Measurements from ENCODE around the gene AGBL5.
"Not testable (repeated sequence)": the region's sequence is repeated elsewhere in the genome, so short reads cannot be mapped to it uniquely, and the experiment has no call there.

AGBL5 gene

DNA sequence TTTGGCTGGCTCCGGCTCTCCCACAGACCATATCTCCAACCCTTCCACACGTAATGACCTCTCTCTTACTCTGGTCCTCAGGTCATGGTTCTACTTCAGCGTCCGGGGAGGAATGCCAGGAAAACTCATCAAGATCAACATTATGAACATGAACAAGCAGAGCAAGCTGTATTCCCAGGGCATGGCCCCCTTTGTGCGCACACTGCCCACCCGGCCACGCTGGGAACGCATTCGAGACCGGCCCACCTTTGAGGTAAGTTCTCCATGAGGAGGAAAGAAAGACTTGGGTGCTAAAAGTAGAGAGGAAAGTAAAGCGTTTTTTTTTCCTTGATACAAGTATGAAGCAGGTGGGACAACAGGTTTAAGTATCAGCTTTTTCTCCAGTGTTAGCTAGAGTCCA, 1.9 kb downstream of the AGBL5 start:
- no peak for DNase-seq (ENCODE audit: low read depth, low spot score)

DNA sequence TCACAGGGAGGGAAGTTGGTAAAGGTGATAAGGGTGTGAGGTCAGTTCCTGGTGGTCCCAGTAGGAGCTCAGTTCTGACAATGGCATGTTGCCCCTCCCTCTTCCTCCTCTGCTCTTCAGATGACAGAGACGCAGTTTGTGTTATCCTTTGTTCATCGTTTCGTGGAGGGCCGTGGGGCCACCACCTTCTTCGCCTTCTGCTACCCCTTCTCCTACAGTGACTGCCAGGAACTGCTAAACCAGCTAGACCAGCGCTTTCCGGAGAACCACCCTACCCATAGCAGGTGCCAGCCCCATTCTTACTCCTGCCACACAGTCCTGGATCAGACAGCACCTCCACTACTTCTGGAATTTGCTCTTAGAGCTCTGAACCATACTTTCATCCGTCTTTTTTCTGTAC, 2.3 kb downstream of the AGBL5 start:
- DNase-seq (ENCODE audit: low read depth, low spot score) = no peak

DNA sequence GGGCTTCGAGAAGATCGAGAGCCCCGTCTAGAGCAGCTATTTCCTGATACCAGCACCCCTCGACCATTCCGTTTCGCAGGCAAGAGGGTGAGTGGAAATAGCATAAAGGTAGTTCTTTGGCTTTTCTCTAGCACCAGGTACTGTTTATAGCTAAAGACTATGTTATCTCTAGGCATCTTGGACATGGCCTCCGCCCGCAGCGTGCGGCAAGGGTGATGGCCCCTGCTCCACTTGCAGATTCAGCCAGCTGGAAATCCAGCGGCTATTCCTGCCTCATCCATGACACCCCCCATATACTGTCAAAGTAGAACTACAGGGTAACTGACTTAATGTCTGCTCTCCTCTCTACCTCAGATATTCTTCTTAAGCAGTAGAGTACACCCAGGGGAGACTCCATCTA, 3.3 kb downstream of the AGBL5 start:
- DNase-seq (ENCODE audit: low read depth, low spot score) = no peak

DNA sequence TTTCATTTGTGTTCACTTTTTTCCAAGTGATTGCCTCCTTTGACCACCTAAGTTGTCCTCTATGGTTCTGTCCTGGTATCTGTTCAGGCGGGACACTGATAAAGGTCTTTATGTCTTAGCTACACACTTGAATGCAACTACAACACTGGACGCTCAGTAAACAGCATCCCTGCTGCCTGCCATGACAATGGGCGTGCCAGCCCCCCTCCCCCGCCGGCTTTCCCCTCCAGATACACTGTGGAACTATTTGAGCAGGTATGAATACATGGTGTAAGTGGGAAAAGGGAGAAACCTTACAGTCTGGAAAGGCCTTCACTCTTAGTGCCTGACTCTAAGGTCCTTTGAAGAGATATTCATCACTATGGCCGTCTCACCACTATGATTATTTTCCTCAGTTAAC, 5.7 kb downstream of the AGBL5 start:
- DNase-seq (ENCODE audit: low read depth, low spot score) = no peak

DNA sequence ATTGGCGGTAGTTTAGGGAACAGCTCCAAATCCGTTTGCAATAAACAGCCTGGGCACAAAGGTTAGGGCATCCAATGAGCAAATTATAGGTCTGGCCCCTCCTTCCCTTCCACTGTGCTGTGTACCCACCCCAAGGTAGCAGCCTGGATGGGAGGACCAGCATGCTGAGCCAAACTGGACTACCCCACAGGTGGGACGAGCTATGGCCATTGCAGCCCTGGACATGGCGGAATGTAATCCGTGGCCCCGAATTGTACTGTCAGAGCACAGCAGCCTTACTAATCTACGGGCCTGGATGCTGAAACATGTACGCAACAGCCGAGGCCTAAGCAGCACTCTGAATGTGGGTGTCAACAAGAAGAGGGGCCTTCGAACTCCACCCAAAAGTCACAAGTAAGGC, 6.7 kb downstream of the AGBL5 start:
- DNase-seq (ENCODE audit: low read depth, low spot score) = no peak

DNA sequence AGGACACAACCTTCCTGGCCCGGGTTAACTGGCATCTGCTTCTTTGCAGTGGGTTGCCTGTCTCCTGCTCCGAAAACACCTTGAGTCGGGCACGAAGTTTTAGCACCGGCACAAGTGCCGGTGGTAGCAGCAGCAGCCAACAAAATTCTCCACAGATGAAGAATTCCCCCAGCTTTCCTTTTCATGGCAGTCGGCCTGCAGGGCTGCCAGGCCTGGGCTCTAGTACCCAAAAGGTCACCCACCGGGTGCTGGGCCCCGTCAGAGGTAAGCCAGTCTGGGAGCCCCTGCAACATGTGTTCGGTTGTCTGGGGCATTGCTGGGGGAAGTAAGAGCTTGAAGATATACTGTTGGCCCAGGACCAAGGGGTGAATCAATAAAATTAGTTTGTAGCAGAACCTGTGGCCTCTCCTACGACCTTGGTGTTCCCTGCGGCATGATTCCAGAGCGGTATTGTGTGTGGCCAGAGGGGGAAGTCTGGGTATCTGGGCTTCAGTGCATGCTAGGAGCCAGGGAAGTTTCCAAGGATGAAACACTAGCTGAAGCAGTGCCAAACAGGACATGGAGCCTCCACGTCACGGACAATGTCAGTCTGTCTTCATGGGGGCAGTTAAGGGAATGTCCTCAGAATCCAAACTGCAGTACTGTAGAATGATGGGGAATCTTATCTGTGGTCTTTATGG, 7.8 kb downstream of the AGBL5 start:
- DNase-seq (ENCODE audit: low read depth, low spot score) = no peak

DNA sequence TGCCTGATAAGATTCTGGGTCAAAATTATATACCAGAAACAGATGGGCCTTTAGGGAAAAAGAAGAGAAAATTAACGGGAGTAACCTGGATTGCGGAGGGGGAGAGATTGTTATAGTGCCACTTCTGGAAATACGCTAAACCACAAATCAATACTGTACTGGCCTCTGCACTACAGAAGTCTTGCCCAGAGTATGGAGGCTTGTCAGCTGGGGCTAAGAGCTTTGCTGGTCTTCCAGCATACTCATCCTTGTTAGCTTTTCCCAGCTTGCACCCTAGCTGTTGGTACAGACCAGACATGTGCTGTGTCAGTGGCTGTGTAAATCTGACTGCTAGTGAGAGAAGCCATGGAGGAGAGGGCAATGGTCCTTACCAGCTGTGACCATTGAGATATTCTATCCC, 8.9 kb downstream of the AGBL5 start:
- DNase-seq (ENCODE audit: low read depth, low spot score) = no peak

DNA sequence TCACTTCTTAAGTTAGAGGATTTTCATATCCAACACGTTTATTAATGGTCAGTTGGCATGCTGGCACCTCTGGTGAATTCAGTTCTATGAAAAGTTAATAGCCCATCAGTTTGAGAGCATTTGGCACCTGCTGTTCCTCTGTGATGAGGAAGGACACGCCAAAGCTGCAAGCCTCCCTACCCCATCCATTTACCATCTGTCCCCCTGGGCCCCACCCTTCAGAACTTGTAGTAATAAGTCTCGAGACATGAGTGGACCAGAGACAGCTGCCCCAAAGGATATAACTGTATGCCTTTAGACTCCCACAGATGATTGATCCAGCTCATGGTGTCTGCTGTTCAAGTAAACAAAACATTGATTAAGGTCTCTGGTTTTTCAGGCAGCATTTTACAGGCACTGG, 13.7 kb downstream of the AGBL5 start:
- no peak for DNase-seq (ENCODE audit: low read depth, low spot score)

DNA sequence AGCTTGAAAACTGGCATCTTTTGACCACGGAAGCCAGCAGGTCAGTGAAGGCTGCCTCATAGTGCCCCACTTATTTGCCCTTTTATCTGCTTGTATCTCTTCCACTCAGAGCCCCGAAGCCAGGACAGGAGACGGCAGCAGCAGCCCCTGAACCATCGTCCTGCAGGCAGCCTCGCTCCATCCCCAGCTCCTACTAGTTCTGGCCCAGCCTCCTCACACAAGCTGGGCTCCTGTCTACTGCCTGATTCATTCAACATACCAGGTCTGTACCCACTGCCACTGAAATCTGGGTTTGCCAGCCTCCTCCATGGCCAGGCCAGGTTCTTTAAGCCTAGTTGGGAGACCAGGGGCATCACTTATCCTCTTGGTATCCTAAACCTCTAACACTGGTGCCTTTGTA, 15.9 kb downstream of the AGBL5 start:
- DNase-seq (ENCODE audit: low read depth, low spot score) = no peak

DNA sequence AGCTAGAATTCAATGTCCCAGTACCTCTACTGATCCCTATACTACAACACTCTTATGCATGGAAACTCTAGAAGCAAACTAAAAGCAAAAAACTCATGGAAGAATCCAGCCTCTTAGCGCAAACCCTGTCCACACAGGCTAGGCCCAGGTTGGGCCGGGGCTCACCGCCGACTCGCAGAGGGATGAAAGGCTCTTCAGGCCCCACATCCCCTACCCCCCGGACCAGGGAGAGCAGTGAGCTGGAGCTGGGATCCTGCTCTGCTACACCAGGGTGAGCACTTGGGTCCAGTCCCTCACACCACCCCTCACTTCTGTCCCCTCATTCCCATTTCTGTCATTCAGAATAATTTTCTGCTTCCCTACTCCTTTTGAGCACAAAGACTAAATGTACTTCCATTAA, 18.0 kb downstream of the AGBL5 start:
- no peak for DNase-seq (ENCODE audit: low read depth, low spot score)

DNA sequence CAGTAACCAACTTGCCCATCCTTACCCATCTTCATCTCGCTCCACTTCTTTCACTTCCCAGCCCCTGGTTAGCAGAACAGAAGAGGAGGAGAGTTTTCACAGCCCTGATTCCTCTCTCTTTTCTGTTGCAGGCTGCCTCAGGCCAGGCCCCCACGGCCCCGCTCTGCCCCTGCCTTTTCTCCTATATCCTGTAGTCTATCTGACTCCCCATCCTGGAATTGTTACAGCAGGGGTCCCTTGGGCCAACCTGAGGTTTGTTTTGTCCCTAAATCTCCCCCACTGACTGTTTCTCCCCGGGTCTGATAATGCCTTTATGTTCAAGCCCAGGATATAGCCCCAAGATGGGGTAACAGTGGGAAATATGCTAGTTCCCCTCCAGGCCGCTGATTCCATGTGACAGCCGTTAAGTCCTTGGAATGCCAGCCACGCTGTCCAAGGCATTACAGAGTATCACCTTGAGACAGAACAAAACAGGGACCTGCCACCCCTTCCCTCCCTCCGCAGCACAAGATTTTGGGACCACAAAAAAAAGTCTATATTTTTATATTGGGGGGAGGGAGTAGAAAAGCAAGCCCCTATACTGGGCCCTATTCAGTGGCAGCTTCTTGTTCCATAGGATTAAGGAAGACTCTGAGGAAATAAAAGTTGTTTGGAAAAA, 18.6 kb downstream of the AGBL5 start:
- DNase-seq (ENCODE audit: low read depth, low spot score) = no peak

DNA sequence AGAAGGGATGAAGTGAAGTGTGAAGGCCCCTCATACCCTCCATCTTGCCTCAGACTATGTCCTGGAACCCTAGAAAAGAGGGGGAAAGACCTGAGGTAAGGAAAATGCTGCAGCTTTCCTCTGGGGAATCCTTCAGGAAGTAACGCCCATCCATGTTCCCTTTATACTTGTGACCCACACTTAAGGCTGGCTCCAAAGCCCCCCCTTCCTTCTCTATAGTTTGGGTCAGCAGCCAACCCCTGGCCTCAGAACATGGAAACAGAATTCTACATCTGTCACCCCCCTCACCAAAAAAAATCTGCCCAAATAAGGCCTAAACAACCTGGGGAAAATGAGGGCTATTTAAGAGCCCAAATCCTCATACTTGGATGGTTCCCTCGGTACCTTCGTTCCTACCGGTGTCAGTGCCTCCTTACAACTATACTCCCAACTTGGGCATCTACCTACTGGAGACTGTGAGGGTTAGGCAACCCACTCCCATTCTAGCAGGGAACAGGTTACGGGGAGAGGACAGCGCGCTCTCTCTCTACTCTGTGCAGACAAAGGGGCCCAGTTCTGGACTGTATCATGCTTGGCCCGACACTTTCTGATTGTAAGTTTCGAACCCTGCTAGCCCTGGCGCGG, 19.3 kb downstream of the AGBL5 start:
- no peak for DNase-seq (ENCODE audit: low read depth, low spot score)

DNA sequence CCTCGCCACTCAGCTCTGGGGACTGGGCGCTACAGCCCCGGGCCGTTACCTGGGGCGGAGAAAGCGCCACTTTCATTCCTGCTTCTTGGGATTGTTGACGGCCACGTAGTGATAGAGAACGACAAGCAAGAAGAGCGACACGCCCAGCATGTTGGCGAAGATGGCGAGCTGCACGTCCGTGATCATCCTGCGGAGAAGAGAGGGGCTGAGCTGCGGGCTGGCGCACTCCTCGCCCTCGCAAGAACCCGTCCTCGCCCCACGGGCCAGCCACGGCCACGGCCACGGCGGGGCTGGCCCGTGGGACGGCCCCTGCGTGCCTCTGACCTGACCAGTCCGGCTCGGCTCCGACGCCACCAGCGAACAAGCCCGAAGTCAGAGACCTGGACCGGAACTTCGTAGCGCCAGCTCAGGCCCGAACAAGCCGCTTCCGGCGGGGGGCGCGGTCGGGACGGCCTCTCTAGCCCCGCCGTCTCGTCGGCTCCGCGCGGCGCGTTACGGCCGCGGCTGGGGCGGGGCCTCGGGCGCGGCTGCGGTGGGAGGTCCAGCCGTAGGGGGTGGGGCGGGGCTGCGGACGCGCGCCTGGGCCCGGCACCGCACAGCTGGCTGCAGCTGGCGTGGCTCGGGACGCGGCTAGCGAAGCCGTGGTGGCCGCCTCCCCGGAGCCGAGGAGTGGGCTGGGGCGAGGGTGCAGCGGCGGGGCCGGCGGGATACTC, 20.0 kb downstream of the AGBL5 start, which contains the start of gene OST4:
TSS of gene OST4 (minus strand) at position 378 of the 713 bp plus-strand sequence.
- no peak for DNase-seq (ENCODE audit: low read depth, low spot score)

DNA sequence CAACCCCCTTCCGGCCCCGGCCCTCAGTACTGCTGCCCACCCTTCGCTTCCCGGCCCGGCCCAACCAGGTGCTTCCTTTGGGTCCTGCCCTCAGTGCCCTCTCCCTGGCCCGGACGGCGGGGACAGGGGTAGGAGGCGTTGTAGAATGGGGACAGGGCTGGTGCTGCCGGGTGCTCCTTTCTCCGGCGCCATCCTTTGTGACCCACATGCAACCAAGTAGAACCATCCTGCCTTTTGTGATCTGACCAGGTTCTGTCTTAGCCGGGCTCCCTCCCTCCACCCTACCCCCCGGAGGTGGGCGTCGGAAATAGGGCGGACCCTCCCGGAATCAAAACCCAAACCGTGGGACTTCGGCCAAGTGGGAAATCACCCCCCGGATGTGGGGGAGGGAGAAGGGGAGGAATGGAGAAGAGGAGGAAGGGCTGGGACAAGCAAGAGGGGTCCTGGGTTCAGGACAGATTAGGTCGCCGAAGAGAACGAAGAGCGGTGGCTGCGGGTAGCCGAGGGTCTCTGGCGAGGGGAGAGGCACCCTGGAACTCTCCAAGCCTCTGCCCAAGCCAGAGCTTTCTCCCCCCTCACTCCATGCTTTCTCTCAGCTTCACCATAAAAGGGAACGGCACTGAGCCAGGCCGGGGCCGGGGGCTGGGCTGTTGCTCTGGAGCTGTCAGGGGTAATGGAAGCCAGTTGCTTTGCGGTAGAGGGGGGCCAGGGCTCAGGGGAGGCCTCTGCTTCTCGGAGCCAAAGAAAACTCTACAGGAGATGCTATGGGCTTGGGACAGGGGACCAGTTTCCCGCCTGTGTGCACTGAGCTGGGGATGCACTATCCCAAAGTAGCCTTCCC, 20.7 kb downstream of the AGBL5 start:
- no peak for DNase-seq (ENCODE audit: low read depth, low spot score)

DNA sequence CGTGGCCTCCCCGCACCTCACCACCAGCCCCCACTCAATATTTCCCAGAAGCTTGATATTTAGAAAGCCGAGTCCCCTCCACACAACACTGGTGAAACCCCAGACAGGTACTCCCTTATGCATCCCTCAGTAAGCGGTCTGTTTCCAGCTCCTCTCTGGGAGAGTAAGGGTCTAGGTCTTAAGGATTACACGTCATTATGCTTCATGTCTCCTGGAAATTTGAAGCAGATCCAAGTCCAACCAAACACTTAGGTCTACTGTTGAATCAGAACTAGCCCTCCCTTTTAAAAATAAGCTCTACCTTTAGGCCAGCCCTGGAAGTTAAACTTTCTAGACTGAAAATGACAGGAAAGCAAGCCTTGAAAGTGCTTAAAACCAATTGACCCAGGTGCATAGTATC, 21.5 kb downstream of the AGBL5 start:
- DNase-seq (ENCODE audit: low read depth, low spot score) = no peak

DNA sequence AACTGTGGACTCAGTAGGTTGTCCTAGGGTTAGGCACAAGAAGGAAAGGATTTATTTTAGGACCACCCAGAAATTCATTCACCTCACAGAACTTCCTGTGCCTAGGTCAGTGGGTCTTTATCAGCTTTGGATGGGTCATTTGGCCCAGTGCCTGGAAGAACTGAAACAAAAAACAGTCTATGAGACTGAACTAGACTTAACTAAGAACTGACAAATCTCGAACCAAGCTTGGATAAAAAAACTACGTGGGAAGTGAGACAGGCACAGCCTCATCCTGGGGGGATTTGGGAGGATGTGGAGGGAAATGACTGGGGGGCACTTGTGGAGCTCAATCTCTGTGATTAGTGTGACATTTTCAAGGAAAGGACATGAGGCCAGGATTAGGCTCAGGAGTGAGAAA, 22.3 kb downstream of the AGBL5 start:
- DNase-seq (ENCODE audit: low read depth, low spot score) = no peak

DNA sequence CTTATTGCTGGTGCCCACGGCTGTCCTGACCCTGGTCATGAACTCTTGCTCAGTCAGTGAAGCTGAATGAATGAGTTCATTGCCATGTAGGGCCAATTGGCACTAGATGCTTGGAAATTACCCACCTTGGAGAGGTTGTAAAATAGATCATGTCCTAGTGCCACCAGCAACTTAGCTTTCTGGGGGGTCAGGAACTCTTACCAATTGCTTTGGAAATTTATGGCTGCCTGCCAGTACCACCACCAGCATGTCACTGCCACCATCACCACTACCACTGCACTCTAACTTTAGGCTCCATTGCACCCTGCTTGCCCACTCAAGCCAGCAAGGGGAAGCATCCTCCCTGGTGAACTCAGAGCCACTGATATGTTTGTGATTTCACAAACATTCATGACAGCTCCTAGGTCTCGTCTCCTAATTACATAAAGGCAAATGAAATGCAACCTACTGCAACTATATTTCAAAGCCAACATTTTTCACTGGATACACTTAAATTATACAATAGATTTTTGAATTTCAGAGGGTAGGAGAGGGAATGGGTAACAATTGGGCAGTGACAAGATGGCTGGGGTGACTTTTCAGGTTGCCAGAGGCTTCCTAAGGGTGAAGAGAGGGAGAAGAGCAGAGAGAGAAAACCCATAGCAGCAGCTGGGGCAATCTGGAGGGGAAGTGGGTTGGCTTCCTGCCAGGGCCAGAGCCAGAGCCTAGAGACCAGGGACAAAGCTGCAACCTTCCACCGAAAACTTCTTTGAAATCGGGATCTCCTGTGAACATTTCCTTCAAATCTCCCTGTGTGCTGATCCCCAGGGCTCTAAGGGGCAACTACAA, 23.5 kb downstream of the AGBL5 start:
- no peak for DNase-seq (ENCODE audit: low read depth, low spot score)

DNA sequence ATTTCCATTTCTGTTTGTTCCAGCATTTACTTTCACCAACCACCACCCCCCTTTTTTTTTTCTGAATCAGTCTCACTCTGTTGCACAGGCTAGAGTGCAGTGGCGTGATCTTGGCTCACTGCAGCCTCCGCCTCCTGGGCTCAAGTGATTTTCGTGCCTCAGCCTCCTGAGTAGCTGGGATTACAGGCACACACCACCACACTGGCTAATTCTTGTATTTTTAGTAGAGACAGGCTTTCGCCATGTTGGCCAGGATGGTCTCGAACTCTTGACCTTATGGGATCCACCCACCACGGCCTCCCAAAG, 24.1 kb downstream of the AGBL5 start:
- DNase-seq (ENCODE audit: low read depth, low spot score) = not testable (repeated sequence)

DNA sequence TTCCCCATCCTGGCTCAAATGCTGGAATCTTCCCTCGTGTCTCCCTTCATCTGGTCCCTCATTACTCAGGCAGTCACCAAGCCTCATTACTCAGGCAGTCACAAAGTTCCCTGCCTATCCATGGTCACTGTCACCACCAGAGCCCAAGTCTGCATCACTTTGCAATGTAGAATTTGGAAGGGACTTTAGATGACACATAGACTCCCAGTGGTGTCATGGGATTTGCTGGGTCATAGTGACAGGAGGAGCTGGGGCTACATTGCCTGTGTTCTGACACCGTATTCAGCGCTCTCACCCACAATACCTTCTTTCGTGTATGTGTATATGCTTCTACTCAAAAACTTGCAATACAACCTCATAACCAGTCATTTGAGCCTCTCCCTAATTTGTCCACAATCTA, 24.9 kb downstream of the AGBL5 start:
- no peak for DNase-seq (ENCODE audit: low read depth, low spot score)

DNA sequence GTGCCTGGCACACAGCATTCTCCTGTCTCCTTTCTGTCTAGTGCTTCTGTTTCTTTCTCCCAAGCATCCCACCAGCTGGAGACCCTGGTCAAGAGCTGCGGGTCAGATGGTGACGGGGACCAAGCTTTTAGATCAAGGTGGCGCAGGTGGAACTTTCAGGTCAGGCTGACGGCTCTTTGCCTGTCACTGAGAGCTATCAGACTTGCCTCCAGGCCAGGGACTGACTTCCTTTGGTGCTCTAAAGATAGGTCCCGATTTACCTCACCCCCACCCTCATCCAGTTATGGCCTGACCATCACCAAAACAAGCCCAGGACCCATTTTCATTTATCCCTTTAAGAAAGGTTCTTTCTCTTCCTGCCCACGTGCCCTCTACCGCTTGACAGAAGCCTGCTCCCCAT, 25.8 kb downstream of the AGBL5 start:
- DNase-seq (ENCODE audit: low read depth, low spot score) = no peak
